ENCODE data around the gene OTOR. TPM values are rescaled to one million over a fixed set of nuclear protein-coding genes. Genes with fewer than 3 reads are reported as not detected.
A peak's percentile ranks its signal among the peaks of the same experiment; 100 is the strongest.

OTOR gene
- total RNA-seq, 1 donor: not detected

- H3K4me3 ChIP-seq (ENCODE audit: low read depth, low read length): no peak overlapping the region
- DNase-seq (ENCODE audit: low read depth): no peak
- no peak for TF ChIP-seq CTCF (IDR thresholded peaks at IDR 0.05; ENCODE audit: insufficient read depth, low read length)
These were observed 19.1 kb upstream of the OTOR start for GRCh38 chr20:16729080-16729479.

GRCh38 chr20:16729565-16730460 is 18.3 kb upstream of the OTOR start, which contains the start of gene SNRPB2:
Gene SNRPB2 (plus strand): TSS chr20:16730026. CDS start chr20:16731703, 1,677 bp downstream.
- H3K4me3 ChIP-seq (ENCODE audit: low read depth, low read length): peak within 1 kb of the TSS; percentile 92
- TF ChIP-seq CTCF (IDR thresholded peaks at IDR 0.05; ENCODE audit: insufficient read depth, low read length): no peak
- DNase-seq (ENCODE audit: low read depth): peak; percentile 96

GRCh38 chr20:16732506-16733152 is 15.5 kb upstream of the OTOR start:
- H3K4me3 ChIP-seq (ENCODE audit: low read depth, low read length): no peak overlapping the region
- no peak for TF ChIP-seq CTCF (IDR thresholded peaks at IDR 0.05; ENCODE audit: insufficient read depth, low read length)
- DNase-seq (ENCODE audit: low read depth): no peak

GRCh38 chr20:16740365-16741072 is 7.6 kb upstream of the OTOR start:
- no peak for TF ChIP-seq CTCF (IDR thresholded peaks at IDR 0.05; ENCODE audit: insufficient read depth, low read length)
- H3K4me3 ChIP-seq (ENCODE audit: low read depth, low read length): no peak overlapping the region
- no peak for DNase-seq (ENCODE audit: low read depth)

GRCh38 chr20:16744178-16744807 is 3.9 kb upstream of the OTOR start:
- no peak for TF ChIP-seq CTCF (IDR thresholded peaks at IDR 0.05; ENCODE audit: insufficient read depth, low read length)
- no peak for DNase-seq (ENCODE audit: low read depth)
- H3K4me3 ChIP-seq (ENCODE audit: low read depth, low read length): no peak overlapping the region

- H3K4me3 ChIP-seq (ENCODE audit: low read depth, low read length): no peak overlapping the region
- DNase-seq (ENCODE audit: low read depth): no peak
These were observed 3.0 kb upstream of the OTOR start for GRCh38 chr20:16745204-16745603.

More at GRCh38 chr20:16745204-16745603, 3.0 kb upstream of the OTOR start:
- no peak for TF ChIP-seq CTCF (IDR thresholded peaks at IDR 0.05; ENCODE audit: insufficient read depth, low read length)

All from fibroblast of the aortic adventitia (primary cell).